HCT116 (cell line): ENCODE data around the gene DOHH.

Source experiments
- MAX ChIP-seq: IDR thresholded peaks from 2 replicates; pipeline ENCODE4 v1.6.1; 2012
- ZNF274 ChIP-seq: fragments of 200-500 bp; sonication (Bioruptor generic); IDR thresholded peaks from 2 replicates; pipeline ENCODE4 v1.6.1; 2014; ENCODE audit warnings: mild to moderate bottlenecking, low read depth, low read length, inconsistent platforms
- TF ChIP-seq, protein P1 (sequence below), 3 experiments: fragments of 200-600 bp in 1 of 3; sonication (generic) in 1 of 3; IDR thresholded peaks in 2 of 3; conservative IDR thresholded peaks in 1 of 3; 2 replicates each; pipeline ENCODE4 v1.5.1; 2012 to 2017; ENCODE audit warnings: low read depth in 2 of 3, low read length in 2 of 3, antibody characterized with exemption in 1 of 3, borderline replicate concordance in 1 of 3, control low read depth in 1 of 3, mild to moderate bottlenecking in 1 of 3, mixed read lengths in 1 of 3, mixed run types in 1 of 3, moderate library complexity in 1 of 3; ENCODE audit not compliant: insufficient read depth in 1 of 3
- TF ChIP-seq, protein P2 (sequence below): IDR thresholded peaks from 2 replicates; pipeline ENCODE4 v1.6.1; 2011; ENCODE audit warnings: mild to moderate bottlenecking, low read length, moderate library complexity; ENCODE audit not compliant: insufficient replicate concordance; ENCODE audit errors: extremely low read depth

DNA sequence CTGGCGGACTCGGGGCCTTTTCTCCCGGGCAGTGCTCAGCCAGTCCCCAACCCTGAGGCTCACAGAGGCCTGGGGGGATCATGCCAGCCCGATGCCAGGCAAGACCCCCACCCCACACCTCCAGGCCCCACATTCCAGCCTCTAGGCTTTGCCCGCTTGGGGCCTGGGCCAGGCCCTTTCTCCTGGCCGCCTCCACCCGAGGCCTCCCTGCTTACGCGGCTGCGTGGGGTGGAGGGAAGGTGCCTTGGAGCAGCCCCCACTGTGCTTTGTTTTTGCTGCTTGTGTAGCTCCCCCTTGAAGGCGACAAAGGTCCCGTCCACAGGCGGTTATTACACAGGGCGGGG, 58.5 kb downstream of the DOHH start:
- TF ChIP-seq, protein P1, sequence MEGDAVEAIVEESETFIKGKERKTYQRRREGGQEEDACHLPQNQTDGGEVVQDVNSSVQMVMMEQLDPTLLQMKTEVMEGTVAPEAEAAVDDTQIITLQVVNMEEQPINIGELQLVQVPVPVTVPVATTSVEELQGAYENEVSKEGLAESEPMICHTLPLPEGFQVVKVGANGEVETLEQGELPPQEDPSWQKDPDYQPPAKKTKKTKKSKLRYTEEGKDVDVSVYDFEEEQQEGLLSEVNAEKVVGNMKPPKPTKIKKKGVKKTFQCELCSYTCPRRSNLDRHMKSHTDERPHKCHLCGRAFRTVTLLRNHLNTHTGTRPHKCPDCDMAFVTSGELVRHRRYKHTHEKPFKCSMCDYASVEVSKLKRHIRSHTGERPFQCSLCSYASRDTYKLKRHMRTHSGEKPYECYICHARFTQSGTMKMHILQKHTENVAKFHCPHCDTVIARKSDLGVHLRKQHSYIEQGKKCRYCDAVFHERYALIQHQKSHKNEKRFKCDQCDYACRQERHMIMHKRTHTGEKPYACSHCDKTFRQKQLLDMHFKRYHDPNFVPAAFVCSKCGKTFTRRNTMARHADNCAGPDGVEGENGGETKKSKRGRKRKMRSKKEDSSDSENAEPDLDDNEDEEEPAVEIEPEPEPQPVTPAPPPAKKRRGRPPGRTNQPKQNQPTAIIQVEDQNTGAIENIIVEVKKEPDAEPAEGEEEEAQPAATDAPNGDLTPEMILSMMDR (IDR thresholded peaks at IDR 0.05 in 2 of 3, conservative IDR thresholded peaks at IDR 0.05 in 1 of 3; ENCODE audit: borderline replicate concordance in 1 of 3, insufficient read depth in 1 of 3, low read depth in 2 of 3, low read length in 2 of 3) = no peak
- TF ChIP-seq ZNF274 = no peak
- TF ChIP-seq MAX = no peak
- TF ChIP-seq, protein P2, sequence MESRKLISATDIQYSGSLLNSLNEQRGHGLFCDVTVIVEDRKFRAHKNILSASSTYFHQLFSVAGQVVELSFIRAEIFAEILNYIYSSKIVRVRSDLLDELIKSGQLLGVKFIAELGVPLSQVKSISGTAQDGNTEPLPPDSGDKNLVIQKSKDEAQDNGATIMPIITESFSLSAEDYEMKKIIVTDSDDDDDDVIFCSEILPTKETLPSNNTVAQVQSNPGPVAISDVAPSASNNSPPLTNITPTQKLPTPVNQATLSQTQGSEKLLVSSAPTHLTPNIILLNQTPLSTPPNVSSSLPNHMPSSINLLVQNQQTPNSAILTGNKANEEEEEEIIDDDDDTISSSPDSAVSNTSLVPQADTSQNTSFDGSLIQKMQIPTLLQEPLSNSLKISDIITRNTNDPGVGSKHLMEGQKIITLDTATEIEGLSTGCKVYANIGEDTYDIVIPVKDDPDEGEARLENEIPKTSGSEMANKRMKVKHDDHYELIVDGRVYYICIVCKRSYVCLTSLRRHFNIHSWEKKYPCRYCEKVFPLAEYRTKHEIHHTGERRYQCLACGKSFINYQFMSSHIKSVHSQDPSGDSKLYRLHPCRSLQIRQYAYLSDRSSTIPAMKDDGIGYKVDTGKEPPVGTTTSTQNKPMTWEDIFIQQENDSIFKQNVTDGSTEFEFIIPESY = no peak
